GM23338 (cell line): Measurements from ENCODE around the gene FAM193B.

Experiments
- CREB1 ChIP-seq: fragments of 250-450 bp; sonication (Bioruptor Pico); IDR thresholded peaks from 2 replicates; pipeline ENCODE4 v1.5.0; 2020; ENCODE audit warnings: low read depth, mild to moderate bottlenecking, moderate library complexity
- CTCF ChIP-seq, 2 experiments: fragments of 200-600 bp in 1 of 2; sonication (generic) in 1 of 2; conservative IDR thresholded peaks; 2 replicates each; pipeline versions ENCODE4 v1.5.1 to v1.6.1; 2016 to 2017; ENCODE audit warnings: antibody characterized with exemption in 2 of 2, low read depth in 2 of 2, mild to moderate bottlenecking in 2 of 2, moderate library complexity in 1 of 2
- ETS1 ChIP-seq: IDR thresholded peaks from 2 replicates; pipeline ENCODE4 v1.6.1; 2016; ENCODE audit warnings: antibody characterized with exemption
- EZH2phosphoT487 ChIP-seq: fragments of 200-600 bp; sonication (generic); IDR thresholded peaks from one replicate; pipeline ENCODE4 v1.8.1; 2018; ENCODE audit warnings: antibody characterized with exemption; ENCODE audit not compliant: unreplicated experiment
- JUNB ChIP-seq: IDR thresholded peaks from one replicate; pipeline ENCODE4 v1.6.1; 2016; ENCODE audit warnings: antibody characterized with exemption; ENCODE audit not compliant: unreplicated experiment
- NANOG ChIP-seq: IDR thresholded peaks from 2 replicates; pipeline ENCODE4 v1.6.1; 2016; ENCODE audit warnings: antibody characterized with exemption, borderline replicate concordance
- POLR2AphosphoS5 ChIP-seq: IDR thresholded peaks from 2 replicates; pipeline ENCODE4 v1.6.1; 2016; ENCODE audit warnings: antibody characterized with exemption, low read depth
- REST ChIP-seq: IDR thresholded peaks from one replicate; pipeline ENCODE4 v1.6.1; 2018; ENCODE audit warnings: antibody characterized with exemption; ENCODE audit not compliant: unreplicated experiment
- ZNF114 ChIP-seq: fragments of 250-450 bp; sonication (Bioruptor Pico); IDR thresholded peaks from 2 replicates; pipeline ENCODE4 v1.5.0; 2020; ENCODE audit warnings: mild to moderate bottlenecking, moderate library complexity

- TF ChIP-seq ZNF114 (no peak), CTCF (conservative IDR thresholded peaks at IDR 0.05; ENCODE audit: low read depth in 2 of 2) (no peak), REST (no peak), JUNB (no peak), ETS1 (no peak), CREB1 (no peak), EZH2phosphoT487 (no peak), POLR2AphosphoS5 (no peak), NANOG (no peak)
These were observed 82.6 kb downstream of the FAM193B start for GRCh38 chr5:177471610-177472356.
